Amniotic epithelial cell (primary cell): ENCODE data around the gene PTGER1.
"Not testable (repeated sequence)": the region's sequence is repeated elsewhere in the genome, so short reads cannot be mapped to it uniquely, and the experiment has no call there.

Source experiments
- DNase-seq: peaks from one replicate; pipeline ENCODE4 v3.0.0-alpha.2; 2010; ENCODE audit warnings: low read depth

The PTGER1 gene, protein sequence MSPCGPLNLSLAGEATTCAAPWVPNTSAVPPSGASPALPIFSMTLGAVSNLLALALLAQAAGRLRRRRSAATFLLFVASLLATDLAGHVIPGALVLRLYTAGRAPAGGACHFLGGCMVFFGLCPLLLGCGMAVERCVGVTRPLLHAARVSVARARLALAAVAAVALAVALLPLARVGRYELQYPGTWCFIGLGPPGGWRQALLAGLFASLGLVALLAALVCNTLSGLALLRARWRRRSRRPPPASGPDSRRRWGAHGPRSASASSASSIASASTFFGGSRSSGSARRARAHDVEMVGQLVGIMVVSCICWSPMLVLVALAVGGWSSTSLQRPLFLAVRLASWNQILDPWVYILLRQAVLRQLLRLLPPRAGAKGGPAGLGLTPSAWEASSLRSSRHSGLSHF

GRCh38 chr19:14475251-14476073 is at the start of gene PTGER1:
PTGER1 (minus strand) TSS chr19:14475354; CDS start chr19:14474320, 1,034 bp downstream.
- no peak for DNase-seq

DNA sequence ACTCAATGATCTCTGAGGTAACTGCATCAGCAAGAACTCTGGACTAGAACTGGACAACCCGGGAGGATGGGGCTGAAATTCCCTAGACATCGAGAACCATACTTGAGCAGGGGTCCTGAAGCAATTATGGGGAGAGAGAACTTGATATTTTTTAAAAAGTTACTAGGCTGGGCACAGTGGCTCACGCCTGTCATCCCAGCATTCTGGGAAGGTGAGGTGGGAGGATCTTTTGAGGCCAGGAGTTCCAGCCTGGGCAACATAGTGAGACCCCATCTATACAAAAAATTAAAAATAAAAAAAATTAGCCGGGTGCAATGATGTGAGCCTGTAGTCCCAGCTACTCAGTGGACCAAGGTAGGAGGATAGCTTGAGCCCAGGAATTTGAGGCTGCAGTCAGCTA is 45.4 kb upstream of the PTGER1 start:
- no peak for DNase-seq

DNA sequence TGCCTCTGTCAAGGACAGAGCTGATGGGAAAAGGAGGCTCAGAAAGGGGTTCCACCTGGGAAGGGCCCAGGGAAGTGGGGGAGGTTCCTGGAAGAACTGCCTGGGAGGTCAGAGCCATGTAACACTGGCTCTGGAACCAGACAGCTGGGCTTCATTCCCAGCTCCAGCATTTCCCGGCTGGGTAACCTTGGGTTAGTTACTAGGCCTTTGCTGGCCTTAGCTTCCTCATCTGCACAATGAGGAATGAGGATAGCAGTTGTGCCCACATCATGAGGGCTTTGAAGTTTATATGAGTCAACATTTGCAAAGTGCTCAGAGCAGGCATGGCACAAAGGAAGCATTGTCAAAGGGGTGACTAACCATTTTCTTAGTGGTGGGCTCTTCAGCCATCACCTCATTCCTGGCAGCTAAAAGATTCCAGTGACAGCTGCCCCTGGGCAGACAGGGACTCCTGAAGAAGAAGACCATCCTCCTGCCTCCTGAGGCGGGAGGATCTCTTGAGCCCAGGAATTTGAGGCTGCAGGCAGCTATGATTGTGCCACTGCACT is 44.8 kb upstream of the PTGER1 start:
- DNase-seq, result peak; percentile 58

GRCh38 chr19:14519245-14519859 is 44.2 kb upstream of the PTGER1 start:
- DNase-seq, result no peak

DNA sequence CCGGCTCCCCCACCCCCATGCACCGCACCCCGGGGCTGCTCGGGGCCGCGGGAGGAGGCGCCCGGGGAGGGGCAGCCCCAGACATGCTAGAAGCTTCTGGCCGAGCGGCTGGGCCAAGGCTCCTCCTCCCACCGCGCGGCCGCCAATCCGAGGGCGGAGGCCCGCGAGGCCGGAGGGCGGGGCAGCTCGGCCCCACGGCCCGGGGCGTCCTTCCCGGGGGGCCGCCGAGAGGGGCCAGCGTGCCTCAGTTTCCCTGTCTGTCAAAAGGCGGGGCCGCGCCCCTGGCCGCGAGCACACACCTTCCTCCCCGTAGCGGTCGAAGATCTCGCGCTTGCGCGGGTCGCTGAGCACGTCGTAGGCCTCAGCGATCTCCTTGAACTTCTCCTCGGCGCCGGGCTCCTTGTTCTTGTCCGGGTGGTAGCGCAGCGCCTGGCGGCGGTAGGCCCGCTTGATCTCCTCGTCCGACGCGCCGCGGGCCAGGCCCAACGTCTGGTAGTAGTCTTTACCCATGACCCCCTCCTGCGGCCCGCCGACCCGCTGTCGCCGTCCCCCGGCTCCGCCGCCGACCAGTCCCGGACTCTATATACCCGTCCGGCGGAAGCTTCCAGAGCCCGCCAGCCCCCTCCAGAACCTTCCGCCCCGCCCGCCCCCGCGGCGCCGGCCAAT is 42.8 kb upstream of the PTGER1 start, which contains the start of gene DNAJB1:
TSS of gene DNAJB1 (minus strand) at position 558 of the 666 bp plus-strand sequence. CDS start at position 510, 48 bp downstream.
- DNase-seq, result peak; percentile 67

- DNase-seq, result no peak
Measured at GRCh38 chr19:14517446-14517839, 42.3 kb upstream of the PTGER1 start.

DNA sequence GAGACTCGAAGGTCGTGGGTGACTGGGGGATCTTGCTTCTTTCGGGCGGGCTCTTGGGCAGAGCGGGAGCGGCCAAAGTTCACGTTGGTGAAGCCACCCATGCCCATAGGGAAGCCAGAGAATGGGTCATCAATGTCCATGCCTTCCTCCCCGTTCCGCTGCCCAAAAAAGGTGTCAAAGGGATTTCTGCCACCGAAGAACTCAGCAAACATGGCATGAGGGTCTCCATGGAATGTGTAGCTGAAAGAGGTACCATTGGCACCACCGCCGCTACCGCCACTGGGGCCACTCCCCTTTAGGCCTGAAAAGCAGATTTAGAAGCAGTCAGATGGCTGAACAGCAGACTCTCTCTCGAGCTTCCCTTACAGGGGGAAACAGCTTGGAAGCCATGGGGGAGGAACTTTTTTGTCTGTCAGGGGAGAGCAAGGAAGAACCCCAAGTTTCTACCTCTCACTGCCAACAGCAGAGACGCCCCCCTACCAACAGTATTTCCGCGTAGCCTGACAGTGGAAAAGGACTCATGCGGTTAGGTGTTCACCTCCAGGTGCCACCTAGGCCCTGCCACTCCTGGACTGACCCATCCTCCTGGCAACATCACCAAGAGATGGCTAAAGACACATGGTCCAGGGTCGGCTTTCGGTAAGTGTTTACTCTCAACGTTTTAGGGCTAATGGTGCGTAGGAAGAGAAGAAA is 41.7 kb upstream of the PTGER1 start:
- no peak for DNase-seq

DNA sequence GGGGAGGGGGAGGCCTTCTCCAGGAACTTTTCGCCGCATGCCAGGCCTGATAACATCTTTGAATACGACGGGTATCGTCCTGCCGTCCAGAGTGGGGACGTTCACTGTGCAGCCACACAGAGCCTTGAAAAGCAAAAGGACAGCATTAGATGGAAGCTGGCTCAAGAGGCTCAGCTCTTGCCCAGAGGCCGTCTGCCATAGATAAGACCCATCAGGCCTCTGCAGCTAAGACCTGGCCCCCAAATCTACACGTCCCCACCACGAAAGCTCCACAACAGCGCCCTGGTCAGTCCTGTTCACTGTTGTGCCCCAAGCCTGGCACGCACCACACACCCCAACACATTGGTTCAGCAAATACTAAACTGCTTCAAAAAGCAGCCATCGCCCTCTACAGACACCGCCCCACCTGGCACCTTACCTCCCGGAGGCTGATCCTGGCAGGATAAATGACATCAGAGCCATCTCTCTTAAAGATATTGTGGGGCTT is 40.9 kb upstream of the PTGER1 start:
- no peak for DNase-seq

DNA sequence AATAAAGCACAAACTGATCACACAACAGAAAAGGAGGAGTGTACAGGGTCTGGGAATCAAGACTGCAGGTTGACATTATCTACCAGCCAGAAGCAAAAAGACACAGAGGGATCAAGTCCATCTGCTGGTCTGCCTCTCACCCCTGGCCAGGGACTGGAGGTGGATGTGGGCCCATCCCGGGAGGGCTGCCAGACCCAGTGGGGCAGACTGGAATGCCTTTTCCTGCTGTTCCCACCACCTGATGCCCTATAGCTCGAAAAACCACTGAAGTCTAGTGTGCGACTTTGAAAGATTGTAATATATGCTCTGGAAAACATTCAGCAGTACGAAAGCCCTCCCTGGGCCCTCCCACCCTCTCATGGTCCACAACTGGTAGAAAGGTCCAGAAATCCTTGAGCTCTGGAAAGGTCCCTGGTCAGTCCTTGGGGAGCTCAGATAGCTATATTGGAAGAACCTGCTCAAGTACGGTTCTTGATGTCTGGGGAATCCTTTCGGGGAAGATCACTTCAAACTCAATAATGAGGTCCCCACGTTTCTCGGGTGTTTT is 40.4 kb upstream of the PTGER1 start:
- no peak for DNase-seq

DNA sequence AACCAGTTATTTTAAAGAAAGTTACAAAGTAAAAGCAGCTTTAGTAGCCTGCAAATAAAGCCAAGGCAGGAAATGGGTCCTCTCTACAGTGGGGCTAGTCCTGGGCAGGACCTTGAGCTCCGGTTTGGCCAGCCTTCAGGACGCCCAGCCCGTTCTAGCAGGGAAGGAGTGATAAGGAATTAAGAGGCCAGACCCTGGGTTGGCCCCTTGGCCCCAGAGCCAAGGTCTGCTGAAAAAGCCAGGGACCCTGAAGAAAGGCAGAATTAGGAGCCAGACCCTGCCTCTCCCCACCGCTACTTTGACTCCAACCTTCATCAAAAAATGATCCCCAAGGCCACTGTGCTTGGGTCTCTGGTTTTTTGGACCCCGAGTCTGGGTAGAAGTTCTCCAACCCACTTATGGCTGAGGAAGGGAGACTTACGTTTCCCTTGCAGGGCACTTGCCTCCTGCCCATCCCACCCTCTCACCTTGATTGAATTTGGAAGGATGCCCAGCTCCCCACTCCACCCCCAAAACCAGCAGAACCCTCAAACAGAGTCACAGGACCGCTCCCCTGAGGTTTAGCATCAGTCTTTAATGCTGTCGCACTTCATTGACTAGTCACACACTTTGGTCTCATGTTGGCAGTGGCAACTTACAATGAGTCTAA is 39.2 kb upstream of the PTGER1 start:
- no peak for DNase-seq

GRCh38 chr19:14512406-14512961 is 37.3 kb upstream of the PTGER1 start:
- no peak for DNase-seq

- no peak for DNase-seq
Measured at GRCh38 chr19:14511229-14511593, 36.1 kb upstream of the PTGER1 start.

GRCh38 chr19:14510311-14511228 is 35.4 kb upstream of the PTGER1 start:
- DNase-seq, result peak; percentile 84

DNA sequence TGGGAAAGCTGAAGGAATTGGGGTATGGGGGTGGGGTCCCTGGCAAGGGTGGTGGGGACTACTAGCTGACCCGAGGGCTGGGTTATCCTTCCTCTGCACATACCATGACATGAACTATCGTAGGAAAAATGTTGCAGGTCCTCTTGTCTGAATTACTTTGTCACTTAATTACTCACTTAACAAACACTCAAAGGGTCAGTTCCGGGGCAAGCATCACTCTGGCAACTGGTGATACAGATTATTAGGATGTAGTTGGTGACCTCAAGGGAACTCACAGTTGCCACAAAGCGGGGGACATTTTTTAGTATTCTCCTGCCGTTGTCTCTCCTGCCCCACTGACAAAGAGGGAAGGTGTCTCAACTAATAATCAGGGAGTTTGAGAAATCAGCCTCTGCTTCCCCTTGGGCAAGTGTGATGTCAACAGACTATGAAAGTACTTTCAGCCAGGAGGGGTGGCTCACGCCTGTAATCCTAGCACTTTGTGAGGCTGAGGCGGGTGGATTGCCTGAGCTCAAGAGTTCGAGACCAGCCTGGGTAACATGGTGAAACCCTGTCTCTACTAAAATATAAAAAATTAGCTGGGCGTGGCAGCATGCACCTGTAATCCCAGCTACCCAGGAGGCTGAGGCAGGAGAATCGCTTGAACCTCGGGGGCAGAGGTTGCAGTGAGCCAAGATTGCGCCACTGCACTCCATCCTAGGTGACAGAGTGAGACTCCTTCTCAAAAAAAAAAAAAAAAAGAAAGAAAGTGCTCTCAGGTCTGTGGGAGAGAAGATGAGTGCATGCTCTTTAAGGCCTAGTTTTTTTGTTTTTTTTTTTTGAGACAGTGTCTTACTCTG is 32.8 kb upstream of the PTGER1 start:
- peak; percentile 42 for DNase-seq

GRCh38 chr19:14505488-14506239 is 30.5 kb upstream of the PTGER1 start:
- peak; percentile 72 for DNase-seq

DNA sequence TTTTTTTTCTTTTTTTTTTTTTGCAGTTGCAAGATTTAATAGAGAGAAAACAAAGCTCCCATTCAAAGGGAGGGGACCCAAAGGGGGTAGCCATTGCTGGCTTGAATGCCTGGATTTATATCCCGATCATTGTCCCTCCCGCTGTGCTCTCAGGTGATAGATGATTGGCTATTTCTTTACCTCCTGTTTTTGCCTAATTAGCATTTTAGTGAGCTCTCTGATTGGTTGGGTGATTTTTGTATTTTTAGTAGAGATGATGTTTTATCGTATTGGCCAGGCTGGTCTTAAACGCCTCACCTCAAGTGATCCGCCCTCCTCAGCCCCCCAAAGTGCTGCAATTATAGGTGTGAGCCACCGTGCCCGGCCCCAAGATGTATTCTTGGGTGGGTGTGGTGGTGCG is 29.4 kb upstream of the PTGER1 start:
- DNase-seq, result not testable (repeated sequence)

DNA sequence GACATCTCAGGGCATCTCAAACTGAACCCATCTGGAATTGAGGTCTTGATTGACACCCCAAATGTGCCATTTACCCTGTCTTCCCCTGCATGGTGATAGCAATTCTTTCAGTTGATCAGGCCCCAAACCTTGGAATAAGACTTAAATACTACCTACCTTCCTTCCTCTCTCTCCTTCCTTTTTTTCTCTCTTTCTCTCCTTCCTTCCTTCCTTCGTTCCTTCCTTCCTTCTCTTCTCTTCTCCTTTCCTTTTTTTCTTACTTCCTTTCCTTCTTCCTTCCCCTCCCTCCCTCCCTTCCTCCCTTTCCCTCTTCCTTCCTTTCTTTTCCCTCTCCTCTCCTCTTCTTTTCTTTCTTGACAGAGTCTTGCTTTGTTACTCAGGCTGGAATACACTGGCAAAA is 28.1 kb upstream of the PTGER1 start:
- DNase-seq, result no peak
